ENCODE measurements around the gene PXK.

GRCh38 chr3:58424613-58425012 is 91.9 kb downstream of the PXK start:
- TF ChIP-seq SUZ12 (IDR thresholded peaks at IDR 0.05; ENCODE audit: extremely low read depth, insufficient read depth, insufficient read length) (no peak), YY1 (IDR thresholded peaks at IDR 0.05; ENCODE audit: insufficient read depth, insufficient read length) (no peak), ZNF274 (IDR thresholded peaks at IDR 0.05; ENCODE audit: low read depth, low read length) (no peak)
